GM12878 (cell line): ENCODE data around the gene CTDP1. TPM values are rescaled to one million over a fixed set of nuclear protein-coding genes. Genes with fewer than 3 reads are reported as not detected.
"Not testable (repeated sequence)": the region's sequence is repeated elsewhere in the genome, so short reads cannot be mapped to it uniquely, and the experiment has no call there.

ENCODE experiments used
- ATAC-seq: fragments of 200-7000 bp; cut with Tn5 transposase; 3 replicates; pipeline ENCODE4 v1.9.1; 2020; ENCODE audit warnings: mild to moderate bottlenecking, moderate library complexity
- BruUV-seq: library from RNA; stranded (reverse); fragments of 400-500 nt; replicated peaks from 2 replicates; lab custom pipeline; 2021; lab: Mats Ljungman, UMichigan
- CTCF ChIA-PET: fragments of 300-600 bp; sonication (Branson Sonifier 250); formaldehyde crosslinking; extraction: SDS; loops from one replicate; lab custom pipeline; 2021; ENCODE audit warnings: inconsistent platforms; lab: Yijun Ruan, JAX
- POLR2A ChIA-PET: fragments of 350-600 bp; formaldehyde crosslinking; extraction: SDS; loops from one replicate; lab custom pipeline; 2021; ENCODE audit warnings: inconsistent platforms; lab: Charles Lee
- RAD21 ChIA-PET: fragments of 300-600 bp; sonication (Branson Sonifier 250); formaldehyde crosslinking; loops from one replicate; lab custom pipeline; 2023; ENCODE audit warnings: antibody characterized with exemption; ENCODE audit not compliant: unreplicated experiment; lab: Charles Lee
- SMC1A ChIA-PET: fragments of 300-600 bp; sonication (Branson Sonifier 250); formaldehyde crosslinking; loops from one replicate; lab custom pipeline; 2023; ENCODE audit not compliant: unreplicated experiment, uncharacterized antibody; lab: Charles Lee
- DNase-seq: peaks from one replicate; pipeline ENCODE4 v3.0.0-alpha.2; 2011; ENCODE audit warnings: low read depth, low spot score
- FAIRE-seq: peaks from 3 replicates; lab custom pipeline; 2011; peaks lifted over from hg19 to GRCh38; lab: Jason Lieb, UNC
- H2AFZ ChIP-seq: 2 replicates; pipeline ENCODE4 v1.6.0; 2011; ENCODE audit warnings: low read depth, low read length, control low read depth; ENCODE audit not compliant: control insufficient read depth
- H3K27ac ChIP-seq: 2 replicates; pipeline ENCODE4 v1.5.1; 2011; ENCODE audit warnings: control low read depth; ENCODE audit not compliant: control insufficient read depth, insufficient read depth
- H3K27me3 ChIP-seq, 2 experiments: replicated peaks in 1 of 2; 2 replicates each; pipeline versions ENCODE4 v1.6.0 to v1.6.1; 2011; ENCODE audit warnings: low read length in 1 of 2; ENCODE audit not compliant: control insufficient read depth in 2 of 2, insufficient read depth in 2 of 2
- H3K36me3 ChIP-seq, 2 experiments: 2 replicates each; pipeline ENCODE4 v1.5.1; 2011; ENCODE audit warnings: low read length in 1 of 2; ENCODE audit not compliant: control insufficient read depth in 2 of 2, insufficient read depth in 2 of 2
- H3K4me1 ChIP-seq: 2 replicates; pipeline ENCODE4 v1.6.1; 2011; ENCODE audit warnings: mild to moderate bottlenecking, low read length, moderate library complexity, mixed read lengths; ENCODE audit not compliant: control insufficient read depth, insufficient read depth
- H3K4me2 ChIP-seq: 2 replicates; pipeline ENCODE4 v1.6.0; 2011; ENCODE audit warnings: control low read depth; ENCODE audit not compliant: control insufficient read depth, insufficient read depth
- H3K4me3 ChIP-seq: fragments of 200-600 bp; sonication (generic); 2 replicates; pipeline ENCODE4 v1.5.1; 2016
- H3K79me2 ChIP-seq: 2 replicates; pipeline ENCODE4 v1.6.0; 2011; ENCODE audit warnings: low read length; ENCODE audit not compliant: control insufficient read depth, insufficient read depth
- H3K9ac ChIP-seq: 2 replicates; pipeline ENCODE4 v1.8.0; 2011; ENCODE audit warnings: low read length, control low read depth, mixed read lengths; ENCODE audit not compliant: control insufficient read depth, insufficient read depth
- H3K9me3 ChIP-seq: replicated peaks from 3 replicates; pipeline ENCODE4 v1.5.1; 2011; ENCODE audit warnings: mild to moderate bottlenecking, low read length; ENCODE audit not compliant: control insufficient read depth, insufficient read depth
- H4K20me1 ChIP-seq: 2 replicates; pipeline ENCODE4 v1.6.0; 2011; ENCODE audit not compliant: control insufficient read depth, insufficient read depth
- ATF2 ChIP-seq: IDR thresholded peaks from 2 replicates; pipeline ENCODE4 v1.6.1; 2012; ENCODE audit warnings: low read length, inconsistent platforms
- ATF7 ChIP-seq: fragments of 450-650 bp; IDR thresholded peaks from 2 replicates; pipeline ENCODE4 v1.6.1; 2016; ENCODE audit warnings: low read depth, mild to moderate bottlenecking
- CBX3 ChIP-seq: fragments of 200-600 bp; sonication (generic); IDR thresholded peaks from 2 replicates; pipeline ENCODE4 v1.6.1; 2016; ENCODE audit warnings: low read depth, borderline replicate concordance
- CREB1 ChIP-seq: IDR thresholded peaks from 2 replicates; pipeline ENCODE4 v1.6.1; 2012; ENCODE audit warnings: low read depth, mild to moderate bottlenecking, inconsistent platforms
- CREM ChIP-seq: IDR thresholded peaks from 2 replicates; pipeline ENCODE4 v1.6.1; 2014; ENCODE audit warnings: antibody characterized with exemption, low read depth
- ELK1 ChIP-seq: IDR thresholded peaks from 2 replicates; pipeline ENCODE4 v1.6.1; 2012; ENCODE audit warnings: low read depth, low read length, improper control_type of control experiment
- ETV6 ChIP-seq, 2 experiments: fragments of 450-650 bp in 1 of 2; IDR thresholded peaks in 1 of 2; conservative IDR thresholded peaks in 1 of 2; 2 replicates each; pipeline ENCODE4 v1.6.1; 2014; ENCODE audit warnings: antibody characterized with exemption in 1 of 2, borderline replicate concordance in 1 of 2, low read depth in 1 of 2, mild to moderate bottlenecking in 1 of 2, moderate library complexity in 1 of 2
- PAX5 ChIP-seq: IDR thresholded peaks from 2 replicates; pipeline ENCODE4 v1.6.1; 2011; ENCODE audit warnings: low read depth, low read length, borderline replicate concordance
- ZNF687 ChIP-seq: fragments of 450-650 bp; IDR thresholded peaks from 2 replicates; pipeline ENCODE4 v1.6.1; 2017; ENCODE audit warnings: mild to moderate bottlenecking, moderate library complexity
- WGBS: methylation state at CpG from one replicate; pipeline ENCODE4 v1.1.6; 2016; ENCODE audit warnings: low lambda C conversion rate; ENCODE audit not compliant: insufficient replicate concordance, insufficient coverage; ENCODE audit errors: missing lambda C conversion rate; 5-methylcytosine and 5-hydroxymethylcytosine counted together
- in situ Hi-C: fragments of 300-500 bp; cut with MboI; formaldehyde crosslinking; loops from 9 replicates; pipeline ENCODE4 v1.14.3; 2018; ENCODE audit warnings: mixed read lengths
- intact Hi-C: fragments of 100-400 bp; cut with micrococcal nuclease; formaldehyde crosslinking; loops from one replicate; pipeline ENCODE4 v1.14.2; 2022; ENCODE audit not compliant: unreplicated experiment
- polyA plus RNA-seq, 11 experiments: library from polyadenylated mRNA; depleted of rRNA in 4 of 11; unstranded in 6 of 11; stranded (reverse) in 5 of 11; fragments of >200 nt; fragmentation: Nextera tagmentation in 4 of 11; fragmentation: Illumina TruSeq in 1 of 11; extraction: Ambion mirVana in 4 of 11; extraction: Trizol in 1 of 11; gene quantifications; 1 replicate in 1 of 11; 2 replicates in 10 of 11; pipeline versions ENCODE4 v1.2.1 to v1.2.3, GENCODE V29; 2011 to 2016; ENCODE audit warnings: inconsistent platforms in 2 of 11, missing spikeins in 2 of 11, low read depth in 1 of 11
- total RNA-seq, 4 experiments: library from RNA; depleted of rRNA in 3 of 4; stranded (reverse); fragments of >200 nt in 3 of 4; fragmentation: Illumina TruSeq in 1 of 4; extraction: Trizol in 1 of 4; gene quantifications; 2 replicates each; pipeline versions ENCODE4 v1.2.1 to v1.2.3, GENCODE V29; 2013 to 2021

Gene CTDP1
- total and polyA plus RNA-seq, 10 of the 15 experiments (the other 5 are each of a cell fraction or from before 2014, with no cell fraction given) = 0.32 to 31.3 (median 8.8) TPM

GRCh38 chr18:79719478-79720358, 40.1 kb downstream of the CTDP1 start:
- in situ Hi-C loops, H3K9me3 ChIP-seq, SMC1A ChIA-PET, H3K4me1 ChIP-seq, POLR2A ChIA-PET, H3K79me2 ChIP-seq, DNase-seq, H4K20me1 ChIP-seq, H2AFZ ChIP-seq, RAD21 ChIA-PET, H3K9ac ChIP-seq, H3K27me3 ChIP-seq, H3K4me2 ChIP-seq, intact Hi-C loops, BruUV-seq, CTCF ChIA-PET, H3K4me3 ChIP-seq, H3K27ac ChIP-seq, ATAC-seq: not testable (repeated sequence)
- H3K36me3 ChIP-seq = peaks cover 17 to 40% of the 10 kb centered on the region in 2 experiments; a peak in 3 of 4 replicates
- peak; percentile 81 for FAIRE-seq
- 0 out of 2 replicates have a peak, but pooled peaks have one; percentile 16 for TF ChIP-seq ATF2
- peak; percentile 28; the same call in 1 of the 2 replicates for TF ChIP-seq ATF7
- 98% methylated on average over 12 of the region's 19 CpGs for WGBS

GRCh38 chr18:79720359-79720733, 40.7 kb downstream of the CTDP1 start:
- no peak overlapping the region for H3K4me3 ChIP-seq
- FAIRE-seq (no peak), ATAC-seq (no peak), DNase-seq (no peak)
- BruUV-seq = no TSS peak
- H3K27me3 ChIP-seq = no peaks in the 10 kb centered on the region
- H3K27ac ChIP-seq = no peak overlapping the region
- no peaks in the 10 kb centered on the region for H3K79me2 ChIP-seq
- in situ Hi-C loops = no loop called here
- CTCF ChIA-PET = no interaction called here
- RAD21 ChIA-PET = no interaction called here
- H3K4me2 ChIP-seq = no peak overlapping the region
- SMC1A ChIA-PET = no interaction called here
- no peaks in the 10 kb centered on the region for H4K20me1 ChIP-seq
- H3K4me1 ChIP-seq = no peaks in the 10 kb centered on the region
- intact Hi-C loops = no loop called here
- POLR2A ChIA-PET = no interaction called here
- H3K36me3 ChIP-seq = peaks cover 24 to 34% of the 10 kb centered on the region in 2 experiments
- H3K9me3 ChIP-seq = no peaks in the 10 kb centered on the region; the same call in 2 of the 3 replicates
- WGBS = 96% methylated on average over 13 of the region's 14 CpGs
- TF ChIP-seq PAX5 = no peak
- TF ChIP-seq ETV6 (conservative IDR thresholded peaks at IDR 0.05 in 1 of 2, IDR thresholded peaks at IDR 0.05 in 1 of 2; ENCODE audit: borderline replicate concordance in 1 of 2, low read depth in 1 of 2) = no peak
- TF ChIP-seq CREM = peak; percentile 56; the same call in 1 of the 2 replicates
- no peak for TF ChIP-seq CBX3
- TF ChIP-seq ZNF687 = no peak
- peak; percentile 84 for TF ChIP-seq CREB1
- TF ChIP-seq ELK1 = no peak
- H2AFZ ChIP-seq = no peak overlapping the region
- H3K9ac ChIP-seq = no peak overlapping the region
